NOMO-1 (cell line): ENCODE data around the gene KCNN3.
A peak's percentile ranks its signal among the peaks of the same experiment; 100 is the strongest.

Source experiments
- DNase-seq, 2 experiments: peaks; one replicate each; lab custom pipeline; 2025; ENCODE audit not compliant: unreplicated experiment in 2 of 2; lab: John Stamatoyannopoulos, UW

Gene KCNN3

DNA sequence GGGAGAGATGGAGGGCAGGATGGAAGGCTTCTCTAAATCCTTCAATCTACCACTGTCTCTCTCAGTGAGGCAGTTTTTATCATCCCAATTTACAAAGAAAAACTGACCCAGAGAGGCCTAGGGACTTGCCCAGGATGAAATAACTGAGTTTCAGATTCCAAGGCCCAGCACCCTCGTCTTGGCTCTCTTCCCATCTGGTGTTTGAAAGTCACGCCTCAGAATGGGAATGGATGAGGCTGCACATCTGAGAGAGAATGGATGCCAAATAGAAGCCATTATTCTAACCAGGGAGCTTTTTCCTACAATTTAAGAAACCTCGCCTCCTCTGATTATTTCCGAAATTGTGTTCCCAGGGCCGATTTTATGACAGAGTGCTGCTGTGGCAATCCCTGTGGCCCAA is 10.6 kb upstream of the KCNN3 start:
- no peak for DNase-seq

GRCh38 chr1:154879038-154879421 is 8.9 kb upstream of the KCNN3 start:
- DNase-seq: no peak

DNA sequence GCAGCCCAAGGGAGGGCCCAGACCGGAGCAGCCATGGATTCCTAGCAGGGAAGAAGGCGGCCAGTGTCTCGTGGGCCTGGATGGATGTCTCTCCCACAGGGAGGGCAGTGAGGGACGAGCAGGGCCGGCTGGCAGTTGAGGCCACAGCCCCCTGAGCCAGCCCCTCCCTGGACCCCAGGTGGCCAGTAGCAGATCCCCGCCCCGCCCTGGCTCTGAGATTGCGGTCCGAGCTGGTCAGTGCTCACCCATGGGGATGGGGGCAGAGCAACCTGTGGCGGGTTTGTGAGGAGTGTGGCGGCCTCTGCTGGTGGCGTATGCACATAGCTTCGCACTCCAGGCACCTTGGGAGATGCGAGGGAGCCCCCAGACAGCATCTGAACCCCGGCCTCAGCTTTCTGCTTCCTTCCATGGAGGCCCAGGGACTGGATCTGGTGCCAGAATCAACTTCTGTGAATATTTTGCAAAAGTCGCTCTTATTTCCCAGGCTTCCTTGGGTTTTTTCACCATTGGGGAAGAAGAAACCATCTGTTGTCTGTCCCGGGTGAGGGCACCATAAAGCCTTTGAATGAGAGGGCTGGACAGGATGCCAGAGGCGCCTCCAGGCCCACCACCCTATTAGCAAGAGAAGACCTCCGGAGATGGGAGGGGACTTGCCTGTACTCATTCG is 8.4 kb upstream of the KCNN3 start:
- peak; percentile 31 to 60 for DNase-seq

GRCh38 chr1:154877370-154877974 is 7.4 kb upstream of the KCNN3 start:
- DNase-seq: no peak

GRCh38 chr1:154876842-154877369 is 6.8 kb upstream of the KCNN3 start:
- DNase-seq: no peak

DNA sequence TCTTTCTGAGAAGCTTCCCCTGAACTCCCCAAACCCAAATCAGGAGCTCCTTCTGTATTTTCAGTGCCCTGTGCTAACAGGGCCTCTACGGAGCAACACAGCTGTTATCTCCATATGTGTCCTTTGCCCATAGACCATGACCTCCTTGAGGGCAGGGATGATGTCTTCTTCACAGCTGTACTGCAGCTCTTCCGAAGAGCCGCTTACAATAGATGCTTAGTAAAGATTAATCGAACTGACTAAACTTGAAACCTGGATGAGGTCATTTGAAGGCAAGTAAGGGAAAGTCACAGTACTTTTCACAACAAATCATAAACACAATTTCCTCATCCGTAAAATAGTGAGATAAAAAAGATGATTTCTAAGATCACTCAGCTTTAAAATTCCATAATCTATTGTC is 4.4 kb upstream of the KCNN3 start:
- DNase-seq: no peak

- DNase-seq: no peak
Observed at GRCh38 chr1:154873321-154873950, 3.4 kb upstream of the KCNN3 start.

- no peak for DNase-seq
Observed at GRCh38 chr1:154871374-154871773, 1.3 kb upstream of the KCNN3 start.

- no peak for DNase-seq
Observed at GRCh38 chr1:154870734-154871133, 653 bp upstream of the KCNN3 start.

GRCh38 chr1:154869351-154870114 is 548 bp downstream of the KCNN3 start:
- no peak for DNase-seq

DNA sequence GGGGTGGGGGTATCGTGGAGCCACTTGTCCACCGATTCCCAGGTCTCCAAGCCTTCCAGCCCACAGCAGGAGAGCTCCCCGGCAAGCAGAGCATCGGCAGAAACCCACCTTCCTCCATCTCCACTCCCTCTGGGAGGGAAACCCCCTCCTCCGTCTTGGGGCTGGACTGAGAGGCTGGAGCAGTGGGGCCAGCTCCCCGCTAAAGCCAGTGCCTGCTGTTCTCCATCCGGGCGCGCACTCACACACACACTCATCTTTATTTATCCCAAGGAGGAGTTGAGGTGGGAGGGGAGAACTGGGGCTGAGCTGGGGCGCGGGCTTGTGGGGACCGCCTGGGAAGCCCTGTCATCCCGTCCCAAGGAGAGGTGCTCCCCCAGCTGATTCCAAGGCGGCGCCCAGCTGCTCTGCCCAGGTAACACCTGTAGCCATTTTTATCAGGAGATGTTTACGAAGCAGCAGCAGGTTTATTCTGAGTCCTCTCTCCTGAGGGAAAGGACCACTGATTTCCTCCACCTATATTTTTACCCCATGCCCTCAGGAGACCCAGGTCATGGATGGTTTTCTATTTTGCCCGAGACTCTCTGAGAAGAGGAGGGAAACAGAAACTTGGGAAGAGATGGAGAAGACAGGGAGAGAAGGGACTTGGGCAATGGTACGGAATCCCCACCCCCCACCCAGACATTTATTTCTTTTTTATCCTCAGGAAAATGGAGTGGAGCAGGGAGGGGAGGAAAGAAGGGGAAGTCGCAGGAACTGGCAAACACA is 2.1 kb downstream of the KCNN3 start:
- DNase-seq: no peak

DNA sequence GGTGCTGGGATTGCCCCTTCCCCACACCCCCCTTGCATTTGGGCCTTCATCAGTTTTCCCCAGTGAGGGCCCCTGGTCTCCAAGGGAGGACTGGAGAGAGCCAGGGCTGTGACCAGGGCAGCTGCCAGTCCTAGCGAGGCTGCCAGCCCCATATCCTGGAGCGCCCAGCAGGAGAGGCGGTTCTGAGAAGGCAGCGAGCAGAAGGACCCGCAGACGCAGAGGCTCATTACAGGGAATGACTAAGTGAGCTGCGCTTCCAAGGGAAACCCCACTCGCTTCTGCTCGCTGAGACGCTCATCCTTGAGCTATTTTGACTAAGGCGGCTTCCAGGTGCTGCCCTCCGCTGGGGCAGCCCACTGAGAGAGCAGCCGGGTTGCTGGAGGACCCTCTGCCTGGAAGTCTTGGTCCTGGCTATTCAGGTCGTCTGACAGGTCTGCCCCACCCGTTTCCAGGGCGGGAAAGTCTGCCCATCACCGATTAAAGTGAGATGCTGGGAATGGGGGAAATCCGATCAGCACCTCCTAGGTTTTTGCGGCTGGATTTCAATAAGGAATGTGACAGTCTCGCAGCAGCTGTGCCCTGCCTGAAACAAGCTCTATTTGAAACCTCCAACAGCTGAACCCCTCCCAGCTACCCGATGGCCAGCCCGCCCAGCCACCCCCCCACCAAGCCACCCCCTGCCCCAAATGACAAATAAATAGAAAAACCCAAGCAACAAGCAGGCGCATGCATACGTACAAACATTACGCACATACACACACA is 2.8 kb downstream of the KCNN3 start:
- DNase-seq: no peak

DNA sequence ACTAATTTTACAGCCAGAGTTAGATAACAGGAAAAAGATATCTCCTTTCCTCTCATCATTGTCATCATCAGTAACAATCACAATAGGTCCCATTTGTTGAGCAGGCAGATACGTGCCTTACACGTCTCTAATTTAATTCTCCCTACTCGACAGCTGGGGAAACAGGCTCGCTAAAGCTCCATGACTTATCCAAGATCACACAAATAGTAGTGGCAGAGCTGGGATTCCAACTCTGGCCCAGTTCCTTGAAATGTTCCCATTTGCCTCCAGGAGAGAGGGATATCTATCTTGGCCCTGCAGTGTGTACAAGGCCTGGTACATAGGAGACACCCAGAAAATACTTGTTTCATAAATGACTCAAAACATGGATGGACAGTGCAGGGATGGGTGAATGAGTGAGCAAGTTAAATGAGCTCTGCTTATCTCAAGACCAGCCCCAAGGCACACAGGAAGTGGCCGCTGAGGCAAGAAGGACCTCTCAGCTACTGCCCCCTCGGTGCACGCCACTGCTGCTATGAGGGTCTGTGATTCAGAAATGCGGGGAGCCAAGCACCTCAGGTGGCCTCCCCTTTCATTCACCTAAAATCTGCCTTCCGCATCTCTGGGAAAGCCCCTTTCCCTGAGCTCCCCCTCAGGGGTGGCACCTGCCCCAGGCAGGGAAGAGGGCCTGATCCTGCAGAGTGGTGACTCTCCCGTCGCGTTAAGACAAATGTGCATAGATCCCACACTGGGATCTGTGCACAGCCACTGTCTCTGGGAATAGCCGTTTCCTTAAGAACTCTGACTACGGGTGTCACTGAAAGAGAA is 3.6 kb downstream of the KCNN3 start:
- DNase-seq: no peak

DNA sequence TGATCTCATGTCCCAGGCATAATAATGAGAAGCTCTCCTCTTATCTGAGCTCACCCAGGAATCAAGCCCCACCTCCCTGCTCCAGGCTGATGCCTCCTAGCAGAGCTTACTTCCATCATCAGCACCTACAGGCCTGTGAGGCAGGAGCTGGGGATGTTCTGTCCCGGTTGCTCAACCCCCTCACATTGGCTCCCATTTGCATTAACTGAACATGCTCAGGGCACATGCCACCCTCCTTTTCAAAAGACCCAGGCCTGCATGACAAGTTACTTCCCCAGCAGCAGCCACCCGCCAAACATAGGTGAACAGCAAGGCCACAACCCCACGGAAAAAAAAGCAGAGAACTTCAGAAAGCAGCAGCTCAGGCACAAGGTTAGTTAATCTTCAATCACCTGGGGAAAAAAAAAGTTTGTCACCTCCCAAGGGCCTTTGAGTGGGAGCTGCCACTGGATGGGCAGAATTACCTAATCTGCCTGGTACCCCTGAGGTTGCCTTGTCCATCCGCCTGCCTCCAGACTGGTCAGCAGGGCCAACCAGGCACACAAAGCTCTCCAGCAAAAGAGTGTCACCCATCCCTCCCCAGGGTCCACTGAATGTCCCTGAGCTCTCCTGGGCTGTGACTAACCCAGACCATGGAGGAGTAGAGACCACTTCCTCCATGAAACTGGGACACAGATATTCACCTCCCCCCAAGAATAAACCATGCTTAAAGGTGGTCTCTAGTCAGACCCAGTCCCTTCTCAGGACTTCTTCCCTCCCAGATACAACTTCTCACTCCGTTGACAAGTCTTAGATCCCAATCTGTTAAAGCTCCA is 4.4 kb downstream of the KCNN3 start:
- no peak for DNase-seq

DNA sequence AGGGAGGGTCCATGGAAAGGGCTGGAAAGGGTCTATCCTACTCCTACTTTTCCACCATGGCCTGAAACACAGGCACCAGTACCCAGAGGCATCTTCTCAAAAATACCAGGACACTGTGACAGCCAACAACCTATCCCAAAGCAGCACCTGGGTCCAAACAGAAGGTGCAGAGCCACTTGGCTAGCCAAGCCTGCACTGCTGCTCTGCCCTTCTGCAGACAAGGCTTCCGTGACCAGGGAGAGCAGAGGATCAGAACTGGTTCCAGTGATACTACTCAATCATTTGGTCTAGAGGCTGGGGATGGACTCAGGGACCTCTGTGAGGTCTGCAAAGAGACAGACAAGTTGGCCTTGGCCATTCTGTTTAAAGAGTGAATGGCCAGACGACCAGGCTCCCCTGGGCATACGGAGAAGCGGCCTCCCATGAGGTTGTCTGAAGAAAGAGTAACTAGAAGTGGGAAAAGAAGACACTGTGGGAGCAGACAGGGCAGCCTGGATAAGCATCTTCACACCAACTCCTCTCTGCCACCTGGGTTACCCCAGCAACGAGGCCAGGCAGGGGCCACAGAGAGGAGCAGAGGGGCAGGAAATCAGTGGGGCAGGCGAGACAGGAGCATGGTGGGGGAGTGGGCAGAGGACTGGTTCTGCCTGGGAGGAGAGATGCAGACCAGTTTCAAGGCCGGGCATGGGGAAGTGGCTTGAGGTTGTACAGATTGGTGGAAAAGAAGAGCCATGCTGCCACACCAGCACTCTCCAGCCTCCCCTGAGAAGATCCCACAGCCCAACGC is 5.7 kb downstream of the KCNN3 start:
- no peak for DNase-seq

DNA sequence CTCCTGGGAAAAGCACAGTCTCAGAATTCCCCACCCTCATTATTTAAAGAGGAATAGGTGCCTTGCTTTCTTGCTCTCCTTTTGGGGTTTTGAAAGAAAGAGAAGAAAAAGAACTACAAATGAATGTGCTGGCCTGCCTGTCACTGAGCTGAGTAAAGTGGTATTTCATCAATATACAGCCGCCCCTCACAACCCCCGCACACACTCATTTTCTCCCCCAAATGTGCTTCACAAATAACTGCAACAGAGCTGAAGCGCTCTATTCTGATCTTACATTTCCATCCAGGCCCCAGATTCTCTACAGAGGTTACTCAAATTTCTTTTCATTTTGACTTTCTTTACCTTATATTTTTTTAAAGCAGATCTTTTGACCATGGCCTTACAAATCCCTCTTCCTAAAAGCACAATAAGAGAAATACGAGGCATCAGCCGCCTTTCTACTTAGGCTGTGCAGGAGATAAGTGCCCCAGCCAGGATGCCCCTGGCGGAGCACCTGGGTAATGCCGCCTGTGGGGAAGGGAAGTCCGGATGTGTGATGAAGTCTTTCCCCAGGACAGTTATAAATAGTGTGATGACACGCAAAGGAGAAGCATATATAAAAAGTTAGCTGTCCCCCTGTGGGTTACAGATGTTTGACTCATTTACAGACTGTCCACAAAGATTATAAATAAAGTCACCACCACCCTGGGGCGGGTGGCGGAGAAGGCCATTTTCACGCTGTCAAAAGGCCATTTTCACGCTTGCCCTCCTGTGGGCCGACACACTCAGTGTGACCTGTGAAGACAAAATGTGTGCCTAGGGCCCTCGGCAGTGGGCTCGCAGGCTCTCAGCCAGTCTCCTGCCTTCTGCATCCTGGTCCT is 6.5 kb downstream of the KCNN3 start:
- peak; percentile 66 to 82 for DNase-seq

DNA sequence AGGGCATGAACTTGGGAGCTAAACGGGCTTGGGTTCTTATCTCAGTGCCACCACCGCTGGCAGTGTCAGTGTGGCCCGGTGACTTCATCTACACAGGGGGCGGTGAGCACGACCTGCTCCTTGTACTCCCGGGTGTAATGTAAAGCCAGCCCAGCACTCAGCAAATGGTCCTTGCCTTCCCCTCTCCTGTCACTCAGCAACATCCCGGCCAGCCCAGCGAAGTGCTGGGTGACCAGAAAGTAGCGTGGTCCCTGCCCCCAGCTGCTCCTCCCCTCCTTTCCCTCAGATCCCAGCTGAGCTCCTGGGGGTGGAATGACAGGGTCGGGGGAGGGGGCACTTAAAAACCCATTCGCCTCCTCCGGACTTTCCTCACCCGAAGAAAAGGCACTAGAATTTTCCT is 7.2 kb downstream of the KCNN3 start:
- DNase-seq: no peak
